Measurements from ENCODE around the gene PRR9. TPM values are rescaled to one million over a fixed set of nuclear protein-coding genes. Genes with fewer than 3 reads are reported as not detected.
"Not testable (repeated sequence)": the region's sequence is repeated elsewhere in the genome, so short reads cannot be mapped to it uniquely, and the experiment has no call there.

Gene PRR9
- total RNA-seq, 2 experiments from 2014 or later, result not detected

DNA sequence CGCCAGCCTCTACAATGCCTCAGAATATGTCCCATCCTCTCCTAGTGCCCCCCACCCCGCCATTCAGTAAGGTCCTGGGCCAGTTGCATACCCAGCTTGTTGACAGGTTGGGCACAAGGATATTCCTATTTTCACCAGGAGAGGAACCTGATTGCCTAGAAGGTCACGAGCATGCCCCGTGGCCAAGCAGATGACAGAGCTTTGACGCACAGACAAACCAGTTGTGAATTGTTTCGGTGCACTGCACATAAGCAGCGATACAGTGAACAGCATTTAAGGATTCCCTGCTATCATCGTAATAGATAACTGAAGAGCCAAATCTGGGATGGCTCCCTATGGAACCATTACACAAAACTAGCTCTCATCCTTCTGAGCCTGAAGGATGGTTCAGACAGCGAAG, 10.8 kb upstream of the PRR9 start:
- ChIA-PET POLR2A (no interaction called here), CTCF (no interaction called here)

DNA sequence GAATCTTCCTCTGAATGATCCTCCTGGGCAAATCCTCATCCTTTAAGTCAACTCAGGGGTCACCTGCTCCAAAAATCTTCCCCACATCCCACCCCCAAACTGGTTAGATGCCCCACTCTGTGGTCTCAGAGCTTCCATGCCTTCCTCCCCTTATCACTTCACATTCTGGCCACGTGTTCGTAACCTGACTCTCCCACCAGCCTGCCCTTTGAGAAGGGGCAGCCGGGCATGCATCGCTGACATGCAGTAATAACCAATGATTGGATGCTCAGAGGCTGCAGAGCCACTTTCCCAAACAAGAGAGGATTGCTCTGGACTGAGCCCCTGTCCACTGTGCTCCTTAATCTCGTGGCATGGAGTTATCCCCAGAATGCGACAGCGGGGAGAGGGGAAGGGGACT, 7.2 kb upstream of the PRR9 start:
- POLR2A ChIA-PET, result no interaction called here
- DNase-seq (no peak), ATAC-seq (no peak)
- peaks cover 22% of the 10 kb centered on the region for H3K27me3 Mint-ChIP-seq
- H3K27ac Mint-ChIP-seq, result no peak overlapping the region
- H3K4me3 Mint-ChIP-seq, result no peak overlapping the region
- no peaks in the 10 kb centered on the region for H3K4me1 Mint-ChIP-seq
- H3K36me3 Mint-ChIP-seq (ENCODE audit: low read depth), result no peaks in the 10 kb centered on the region
- no peaks in the 10 kb centered on the region for H3K9me3 Mint-ChIP-seq (ENCODE audit: low read depth)
- CTCF ChIA-PET, result no interaction called here
- intact Hi-C loops (cut with DNase I, micrococcal nuclease), result no loop called here

More for the DNA sequence above, 10.8 kb upstream of the PRR9 start:
- Mint-ChIP-seq H3K9me3 (ENCODE audit: low read depth) (no peaks in the 10 kb centered on the region), H3K4me3 (no peak overlapping the region), H3K27ac (no peak overlapping the region), H3K36me3 (ENCODE audit: low read depth) (no peaks in the 10 kb centered on the region), H3K27me3 (peaks cover 27% of the 10 kb centered on the region), H3K4me1 (no peaks in the 10 kb centered on the region)
- DNase-seq (no peak), ATAC-seq (no peak)
- intact Hi-C loops (cut with DNase I, micrococcal nuclease), result no loop called here

DNA sequence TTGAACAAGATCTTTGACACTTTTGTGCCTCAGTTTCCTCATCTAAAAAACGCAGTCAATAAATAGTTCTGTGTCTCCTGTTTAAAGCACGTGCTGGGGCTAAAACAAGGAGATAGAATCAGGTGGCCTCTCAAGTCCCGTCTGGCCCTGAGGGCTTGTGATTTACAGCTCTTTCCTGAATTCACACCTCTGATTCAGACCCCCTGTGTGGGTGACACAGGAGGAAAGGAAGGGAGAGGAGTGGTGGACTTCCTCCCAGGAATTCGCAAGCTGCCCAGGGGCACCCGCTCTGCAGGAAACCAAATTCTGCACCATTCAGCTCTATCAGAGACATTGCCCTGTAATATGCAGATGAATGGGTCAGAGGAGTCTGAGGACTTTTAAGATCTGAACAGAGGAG, 5.2 kb upstream of the PRR9 start:
- intact Hi-C loops (cut with DNase I, micrococcal nuclease), result no loop called here
- H3K4me1 Mint-ChIP-seq, result no peaks in the 10 kb centered on the region
- no peaks in the 10 kb centered on the region for H3K36me3 Mint-ChIP-seq (ENCODE audit: low read depth)
- H3K4me3 Mint-ChIP-seq, result no peak overlapping the region
- ChIA-PET CTCF (interaction anchor here (0.8 kb wide), 1 partner anchor 9 kb away, joined by 3 read pairs; no protein-coding TSS in a partner anchor), POLR2A (no interaction called here)
- no peaks in the 10 kb centered on the region for H3K9me3 Mint-ChIP-seq (ENCODE audit: low read depth)
- DNase-seq, result no peak
- no peak for ATAC-seq
- H3K27me3 Mint-ChIP-seq, result peaks cover 19% of the 10 kb centered on the region
- H3K27ac Mint-ChIP-seq, result no peak overlapping the region

DNA sequence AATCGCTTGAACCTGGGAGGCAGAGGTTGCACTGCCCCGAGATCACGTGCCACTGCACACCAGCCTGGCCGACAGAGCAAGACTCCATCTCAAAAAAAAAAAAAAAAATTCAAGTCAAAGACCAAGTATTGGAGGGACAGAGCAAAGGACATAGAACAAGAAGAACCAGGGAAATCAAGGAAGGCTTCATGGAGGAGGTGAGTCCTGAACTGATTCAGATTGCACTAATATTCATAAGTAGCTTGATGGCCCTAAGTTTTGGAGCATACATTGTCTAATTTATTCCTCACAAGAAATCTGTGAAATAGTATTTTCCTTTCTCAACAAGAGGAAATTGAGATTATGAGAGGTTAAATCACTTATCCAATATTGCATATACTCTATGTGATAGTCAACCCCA, 3.9 kb upstream of the PRR9 start:
- Mint-ChIP-seq H3K4me3 (no peak overlapping the region), H3K36me3 (ENCODE audit: low read depth) (no peaks in the 10 kb centered on the region), H3K4me1 (no peaks in the 10 kb centered on the region), H3K27me3 (peaks cover 21% of the 10 kb centered on the region), H3K9me3 (ENCODE audit: low read depth) (no peaks in the 10 kb centered on the region), H3K27ac (no peak overlapping the region)
- DNase-seq (no peak), ATAC-seq (no peak)
- POLR2A ChIA-PET, result no interaction called here
- intact Hi-C loops (cut with DNase I, micrococcal nuclease), result no loop called here
- CTCF ChIA-PET, result no interaction called here

DNA sequence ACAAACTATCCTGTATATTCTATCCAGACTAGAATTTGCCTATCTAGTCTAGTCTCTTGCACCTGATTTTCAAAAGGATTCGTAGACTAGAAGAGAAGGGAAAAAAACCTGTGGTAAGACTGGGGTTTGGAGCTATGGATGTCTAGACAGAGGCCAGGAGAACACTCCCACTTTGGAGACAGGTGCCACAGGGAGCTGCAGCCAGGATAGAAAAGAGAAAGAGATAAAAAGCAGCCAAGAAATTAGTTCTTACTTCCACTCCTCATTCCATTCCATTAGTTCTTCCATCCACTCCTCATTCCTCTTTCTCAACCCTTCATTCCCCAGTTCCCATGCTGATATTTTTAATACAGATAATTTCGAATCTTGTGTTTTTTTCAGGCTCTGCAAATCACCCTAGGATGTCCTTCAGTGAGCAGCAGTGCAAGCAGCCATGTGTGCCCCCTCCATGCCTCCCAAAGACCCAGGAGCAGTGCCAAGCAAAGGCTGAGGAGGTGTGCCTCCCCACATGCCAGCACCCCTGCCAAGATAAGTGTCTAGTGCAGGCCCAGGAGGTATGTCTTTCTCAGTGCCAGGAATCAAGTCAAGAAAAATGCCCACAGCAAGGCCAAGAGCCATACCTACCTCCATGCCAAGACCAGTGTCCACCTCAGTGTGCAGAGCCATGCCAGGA, 496 bp downstream of the PRR9 start:
- intact Hi-C loops (cut with DNase I, micrococcal nuclease), result no loop called here
- ChIA-PET POLR2A (no interaction called here), CTCF (no interaction called here)
- Mint-ChIP-seq H3K27ac (no peak overlapping the region), H3K4me1 (no peaks in the 10 kb centered on the region), H3K27me3 (peaks cover 9% of the 10 kb centered on the region), H3K36me3 (ENCODE audit: low read depth) (no peaks in the 10 kb centered on the region), H3K9me3 (ENCODE audit: low read depth) (no peaks in the 10 kb centered on the region), H3K4me3 (no peak overlapping the region)
- DNase-seq (no peak), ATAC-seq (no peak)

DNA sequence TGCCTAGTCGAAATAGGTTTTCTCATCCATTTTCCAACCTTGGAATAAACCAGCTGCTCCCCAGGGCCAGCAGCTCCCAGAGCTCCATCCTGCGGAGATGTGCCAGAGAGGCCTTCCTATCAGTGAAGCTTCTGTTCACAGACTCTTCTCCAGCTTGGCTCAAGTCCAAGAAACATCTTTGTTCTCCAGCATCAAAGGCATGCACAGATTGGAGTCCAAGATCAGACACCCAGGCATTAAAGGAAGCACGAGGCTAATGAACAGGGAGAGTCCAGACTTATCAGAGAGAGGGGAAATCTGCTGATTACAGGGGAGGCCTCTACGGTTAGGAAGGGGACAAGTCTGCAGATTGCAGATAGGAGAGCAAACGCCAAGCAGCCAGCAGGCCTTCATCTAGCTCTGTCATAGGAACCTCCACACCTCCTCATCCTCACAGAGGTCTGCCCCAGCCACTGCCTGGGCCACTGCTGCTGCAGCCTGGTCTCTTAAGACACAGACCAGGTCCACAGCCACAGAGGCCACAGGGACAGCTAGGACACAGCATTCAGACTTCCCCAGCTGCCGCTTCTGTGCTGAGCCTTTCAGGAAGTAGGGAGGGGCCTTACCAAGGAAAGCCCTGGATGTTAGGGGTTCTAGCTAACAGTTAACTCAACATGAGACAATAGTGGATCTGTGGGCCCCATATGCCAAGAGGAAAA, 3.4 kb downstream of the PRR9 start:
- POLR2A ChIA-PET, result no interaction called here
- intact Hi-C loops (cut with DNase I, micrococcal nuclease), result loop anchor here (5.0 to 10.0 kb wide), 3 partner anchors 306 to 566 kb away; no protein-coding TSS in a partner anchor
- H3K4me1 Mint-ChIP-seq, result no peaks in the 10 kb centered on the region
- H3K9me3 Mint-ChIP-seq (ENCODE audit: low read depth), result no peaks in the 10 kb centered on the region
- DNase-seq, result no peak
- H3K4me3 Mint-ChIP-seq, result no peak overlapping the region
- no peak overlapping the region for H3K27ac Mint-ChIP-seq
- H3K27me3 Mint-ChIP-seq, result peaks cover 12% of the 10 kb centered on the region
- ATAC-seq, result no peak
- H3K36me3 Mint-ChIP-seq (ENCODE audit: low read depth), result no peaks in the 10 kb centered on the region
- CTCF ChIA-PET, result interaction anchor here (0.7 to 1.6 kb wide), 9 partner anchors 8 to 567 kb away, joined by 3 to 7 read pairs (median 4); no protein-coding TSS in a partner anchor

DNA sequence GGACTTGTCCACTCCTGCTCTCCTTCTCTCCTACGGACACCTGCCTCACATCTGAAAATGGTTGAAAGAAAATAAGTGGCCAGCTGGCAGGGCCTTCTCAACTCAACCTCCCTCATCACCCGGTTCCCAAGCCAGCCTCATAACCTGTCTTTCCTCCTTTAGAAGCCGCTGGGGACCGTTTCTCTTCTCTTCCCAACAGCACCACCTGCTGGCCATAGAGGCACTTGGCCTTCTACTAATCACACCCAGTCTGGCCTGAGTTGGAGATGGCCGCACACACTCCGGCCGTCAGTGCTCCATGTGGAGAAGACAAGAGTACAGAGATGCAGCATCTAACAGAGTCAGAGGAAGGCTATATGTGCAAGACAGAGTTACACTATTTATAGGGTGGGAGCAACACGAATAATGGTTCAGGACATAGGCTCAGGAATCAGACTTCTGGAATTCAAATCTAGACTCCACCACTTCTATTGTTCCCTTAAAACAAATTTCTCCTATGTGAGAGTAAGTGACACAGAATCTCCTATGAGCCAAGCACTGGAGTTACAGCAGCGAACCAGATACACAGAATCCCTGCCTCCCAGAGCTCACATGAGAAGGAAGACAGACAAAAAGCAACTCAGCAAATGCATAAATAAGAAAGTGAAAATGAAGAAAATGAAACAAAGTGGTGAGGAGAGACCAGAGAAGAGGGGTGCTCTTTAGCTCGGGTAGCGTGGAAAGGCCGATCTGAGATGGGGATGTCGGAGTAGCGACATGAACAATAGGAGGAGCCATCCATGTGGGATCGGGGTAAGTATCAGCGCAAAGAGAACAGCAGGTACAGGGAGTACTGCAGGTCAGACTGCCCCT, 5.9 kb downstream of the PRR9 start:
- H3K4me3 Mint-ChIP-seq; H3K36me3 Mint-ChIP-seq (ENCODE audit: low read depth); H3K4me1 Mint-ChIP-seq; H3K9me3 Mint-ChIP-seq (ENCODE audit: low read depth); H3K27ac Mint-ChIP-seq; CTCF ChIA-PET: not testable (repeated sequence)
- POLR2A ChIA-PET, result interaction anchor here (0.9 kb wide), 1 partner anchor 71 kb away, joined by 3 read pairs; no protein-coding TSS in a partner anchor
- peak; percentile 74 for ATAC-seq
- DNase-seq, result peak; percentile 81
- peaks cover 12% of the 10 kb centered on the region for H3K27me3 Mint-ChIP-seq
- intact Hi-C loops (cut with DNase I, micrococcal nuclease), result loop anchor here (1.0 to 10.0 kb wide), 5 partner anchors 308 to 569 kb away; no protein-coding TSS in a partner anchor

DNA sequence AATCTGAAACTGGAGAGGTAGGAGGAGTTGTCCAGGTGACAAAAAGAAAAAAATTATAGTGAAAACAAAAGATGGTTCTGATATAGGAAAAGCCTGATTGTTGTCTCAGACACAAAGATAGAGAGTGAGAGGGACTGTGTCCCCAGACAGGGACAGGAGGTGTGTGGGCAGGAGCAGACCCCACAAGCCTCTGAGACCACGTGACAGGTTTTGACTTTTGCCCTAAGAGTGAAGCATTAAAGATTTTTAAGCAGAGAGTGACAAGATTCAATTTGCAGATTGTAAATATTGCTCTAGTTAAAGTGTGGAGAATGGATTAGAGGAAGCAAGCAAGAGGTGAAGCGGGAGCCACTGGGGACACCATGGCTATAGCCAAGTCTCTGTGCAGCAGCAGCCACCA, 10.4 kb downstream of the PRR9 start:
- ChIA-PET POLR2A (no interaction called here), CTCF (interaction anchor here (1.6 to 2.1 kb wide), 2 partner anchors 10 to 350 kb away, joined by 5 to 6 read pairs; partner anchors contain the start of gene SMCP)
- H3K36me3 Mint-ChIP-seq (ENCODE audit: low read depth), result no peaks in the 10 kb centered on the region
- H3K27me3 Mint-ChIP-seq, result peaks cover 19% of the 10 kb centered on the region
- intact Hi-C loops (cut with DNase I, micrococcal nuclease), result loop anchor here (10.0 kb wide), 2 partner anchors 313 to 573 kb away; no protein-coding TSS in a partner anchor
- DNase-seq, result no peak
- H3K27ac Mint-ChIP-seq, result no peak overlapping the region
- no peak overlapping the region for H3K4me3 Mint-ChIP-seq
- H3K4me1 Mint-ChIP-seq, result no peaks in the 10 kb centered on the region
- no peaks in the 10 kb centered on the region for H3K9me3 Mint-ChIP-seq (ENCODE audit: low read depth)
- no peak for ATAC-seq

DNA sequence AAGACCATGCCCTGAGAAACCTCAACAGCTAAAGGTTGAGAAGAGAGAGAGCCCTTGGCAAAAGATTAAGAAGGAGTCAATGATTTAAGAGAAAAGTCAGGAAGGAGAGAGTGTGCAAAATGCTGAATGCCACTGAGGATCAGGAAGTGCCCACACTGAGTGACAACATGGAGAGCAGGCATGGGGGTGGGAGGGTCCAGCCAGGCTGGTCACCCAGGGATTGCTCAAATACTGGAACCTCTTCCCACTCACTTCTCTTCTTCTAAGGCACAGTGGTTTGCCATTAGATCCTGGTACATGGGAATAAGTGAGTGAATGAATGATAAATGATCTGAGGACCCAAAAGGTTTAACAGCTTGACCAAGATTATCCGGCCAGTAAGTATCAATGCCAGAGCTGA, 11.1 kb downstream of the PRR9 start:
- POLR2A ChIA-PET, result no interaction called here
- intact Hi-C loops (cut with DNase I, micrococcal nuclease), result loop anchor here (10.0 kb wide), 2 partner anchors 314 to 574 kb away; no protein-coding TSS in a partner anchor
- ATAC-seq, result no peak
- Mint-ChIP-seq H3K9me3 (ENCODE audit: low read depth) (no peaks in the 10 kb centered on the region), H3K4me1 (no peaks in the 10 kb centered on the region), H3K27me3 (peaks cover 15% of the 10 kb centered on the region), H3K27ac (no peak overlapping the region), H3K4me3 (no peak overlapping the region), H3K36me3 (ENCODE audit: low read depth) (no peaks in the 10 kb centered on the region)
- CTCF ChIA-PET, result interaction anchor here (0.5 to 2.3 kb wide), 9 partner anchors 10 to 368 kb away, joined by 3 to 11 read pairs (median 3); partner anchors contain the start of genes LCE7A and SMCP
- DNase-seq, result no peak

DNA sequence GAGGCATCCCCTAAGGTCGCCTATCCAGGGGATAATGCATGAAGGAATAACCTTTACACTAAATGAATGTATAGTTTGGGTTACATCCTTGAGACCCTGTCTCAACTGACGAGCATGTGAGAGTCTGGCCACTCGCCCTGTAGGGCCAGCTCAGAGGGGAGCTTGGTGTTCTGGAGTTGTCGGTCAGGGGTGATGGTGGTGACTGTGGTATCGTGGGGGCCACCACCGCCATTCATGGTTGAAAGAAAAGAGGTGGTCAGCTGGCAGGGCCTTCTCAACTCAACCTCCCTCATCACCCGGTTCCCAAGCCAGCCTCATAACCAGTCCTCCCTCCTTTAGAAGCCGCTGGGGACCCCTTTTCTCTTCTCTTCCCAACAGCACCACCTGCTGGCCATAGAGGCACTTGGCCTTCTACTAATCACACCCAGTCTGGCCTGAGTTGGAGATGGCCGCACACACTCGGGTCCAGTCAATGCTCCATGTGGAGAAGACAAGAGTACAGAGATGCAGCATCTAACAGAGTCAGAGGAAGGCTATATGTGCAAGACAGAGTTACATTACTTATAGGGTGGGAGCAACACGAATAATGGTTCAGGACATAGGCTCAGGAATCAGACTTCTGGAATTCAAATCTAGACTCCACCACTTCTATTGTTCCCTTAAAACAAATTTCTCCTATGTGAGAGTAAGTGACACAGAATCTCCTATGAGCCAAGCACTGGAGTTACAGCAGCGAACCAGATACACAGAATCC, 11.9 kb downstream of the PRR9 start:
- DNase-seq, result peak; percentile 57
- H3K4me1 Mint-ChIP-seq; H3K9me3 Mint-ChIP-seq (ENCODE audit: low read depth); ATAC-seq; H3K4me3 Mint-ChIP-seq; H3K36me3 Mint-ChIP-seq (ENCODE audit: low read depth); H3K27ac Mint-ChIP-seq; POLR2A ChIA-PET: not testable (repeated sequence)
- peaks cover 11% of the 10 kb centered on the region for H3K27me3 Mint-ChIP-seq
- CTCF ChIA-PET, result interaction anchor here (0.5 to 2.3 kb wide), 13 partner anchors 8 to 369 kb away, joined by 3 to 11 read pairs (median 4); partner anchors contain the start of genes LCE7A, LORICRIN and SMCP
- intact Hi-C loops (cut with DNase I, micrococcal nuclease), result loop anchor here (10.0 kb wide), 2 partner anchors 314 to 574 kb away; no protein-coding TSS in a partner anchor

DNA sequence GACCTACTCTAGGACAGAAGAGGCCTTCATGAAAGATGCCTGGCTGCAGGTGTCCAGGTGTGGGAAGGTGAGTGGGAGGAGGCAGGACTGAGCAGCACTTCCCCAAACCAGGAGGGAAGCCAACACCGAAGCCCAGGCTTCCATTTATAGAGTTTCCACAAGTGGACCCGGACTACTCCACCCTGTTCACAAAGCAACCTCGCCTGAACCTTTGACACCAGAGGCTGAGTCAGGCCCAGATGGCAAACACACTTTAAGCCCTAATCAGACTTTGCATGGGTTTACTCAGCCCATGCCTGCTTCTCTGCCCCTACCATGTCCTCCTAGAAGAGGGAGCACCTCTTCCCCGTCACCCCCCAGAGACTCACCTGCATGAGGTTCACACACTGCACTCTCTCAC, 14.0 kb downstream of the PRR9 start:
- ATAC-seq, result no peak
- H3K9me3 Mint-ChIP-seq (ENCODE audit: low read depth), result no peaks in the 10 kb centered on the region
- no peak overlapping the region for H3K4me3 Mint-ChIP-seq
- H3K27ac Mint-ChIP-seq, result no peak overlapping the region
- DNase-seq, result no peak
- intact Hi-C loops (cut with DNase I, micrococcal nuclease), result loop anchor here in 1 of 2 experiments (5.0 kb wide), 1 partner anchor 46 kb away; no protein-coding TSS in a partner anchor
- H3K36me3 Mint-ChIP-seq (ENCODE audit: low read depth), result no peaks in the 10 kb centered on the region
- ChIA-PET CTCF (no interaction called here), POLR2A (no interaction called here)
- H3K4me1 Mint-ChIP-seq, result no peaks in the 10 kb centered on the region
- H3K27me3 Mint-ChIP-seq, result peaks cover 15% of the 10 kb centered on the region

All from activated CD4-positive, alpha-beta T cell treated with anti-CD3 and anti-CD28 coated beads for 36 hours (primary cell).